ENCODE data around the gene CCDC3.

CCDC3 gene

GRCh38 chr10:12922117-12922900, 79.2 kb downstream of the CCDC3 start:
- DNase-seq (ENCODE audit: low read depth): no peak

DNA sequence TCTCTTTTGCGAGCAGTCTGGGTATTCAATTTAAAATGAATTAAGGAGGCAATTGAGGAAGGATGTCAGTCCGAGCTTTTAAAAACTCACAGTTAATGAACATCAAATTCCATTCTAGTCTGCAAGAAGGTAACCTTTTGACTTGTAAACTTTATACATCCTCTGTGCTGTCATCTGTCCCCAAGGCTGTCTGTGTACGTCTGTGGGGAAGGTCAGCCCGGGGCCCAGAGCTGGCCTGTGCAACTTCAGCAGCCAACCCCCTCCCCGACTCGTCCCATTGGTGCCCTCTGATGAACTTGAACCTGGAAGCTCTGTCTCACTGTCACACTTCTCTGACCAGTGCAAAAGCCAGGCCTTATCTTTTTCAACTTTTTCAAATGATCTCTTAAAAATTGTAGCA, 80.3 kb downstream of the CCDC3 start:
- DNase-seq (ENCODE audit: low read depth): no peak

- no peak for DNase-seq (ENCODE audit: low read depth)
These were observed 81.9 kb downstream of the CCDC3 start for GRCh38 chr10:12919574-12919973.

DNA sequence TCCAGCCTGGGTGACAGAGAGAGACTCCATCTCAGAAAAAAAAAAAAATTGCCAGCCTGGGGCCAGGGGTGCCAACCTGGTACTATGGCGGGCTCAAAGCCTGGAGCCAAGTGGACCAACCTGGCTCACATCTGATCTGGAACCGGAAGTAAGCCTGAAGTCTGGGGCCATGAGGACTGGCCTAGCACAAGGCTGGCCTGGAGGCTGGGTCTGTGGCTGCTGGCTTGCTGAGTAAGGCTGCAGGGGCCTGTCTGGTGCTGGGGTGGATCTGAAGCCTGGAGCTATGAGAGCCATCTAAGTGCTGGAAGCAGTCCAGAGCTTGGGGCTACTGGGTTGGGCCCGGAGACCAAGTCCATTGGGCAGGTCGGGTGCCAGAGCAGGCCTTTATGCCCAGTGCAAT, 84.9 kb downstream of the CCDC3 start:
- no peak for DNase-seq (ENCODE audit: low read depth)

DNA sequence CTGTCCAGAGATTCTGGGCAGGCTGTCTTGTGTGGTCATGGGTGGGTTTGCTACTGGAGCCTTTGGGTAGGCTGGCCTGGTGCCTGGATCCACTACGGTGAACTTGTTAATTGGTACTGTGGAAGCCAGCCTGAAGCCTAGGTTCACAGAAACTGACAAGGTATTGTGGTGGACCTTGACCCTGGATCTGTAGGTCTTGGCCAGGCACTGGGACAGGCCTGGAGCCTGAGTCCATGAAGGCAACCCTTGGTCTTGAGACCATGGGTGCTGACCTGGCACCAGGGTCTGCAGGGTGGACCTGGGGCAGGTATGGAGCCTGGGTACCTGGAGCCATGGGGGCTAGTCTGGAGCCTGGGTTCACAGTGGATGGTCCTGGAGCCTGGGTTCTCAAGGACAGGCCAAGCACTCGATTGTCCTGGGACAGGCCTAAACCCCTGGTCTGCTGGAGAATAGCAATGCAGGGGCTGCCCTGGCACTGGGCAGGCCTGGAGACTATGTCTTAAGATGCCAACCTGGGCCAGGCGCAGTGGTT, 85.8 kb downstream of the CCDC3 start:
- no peak for DNase-seq (ENCODE audit: low read depth)

DNA sequence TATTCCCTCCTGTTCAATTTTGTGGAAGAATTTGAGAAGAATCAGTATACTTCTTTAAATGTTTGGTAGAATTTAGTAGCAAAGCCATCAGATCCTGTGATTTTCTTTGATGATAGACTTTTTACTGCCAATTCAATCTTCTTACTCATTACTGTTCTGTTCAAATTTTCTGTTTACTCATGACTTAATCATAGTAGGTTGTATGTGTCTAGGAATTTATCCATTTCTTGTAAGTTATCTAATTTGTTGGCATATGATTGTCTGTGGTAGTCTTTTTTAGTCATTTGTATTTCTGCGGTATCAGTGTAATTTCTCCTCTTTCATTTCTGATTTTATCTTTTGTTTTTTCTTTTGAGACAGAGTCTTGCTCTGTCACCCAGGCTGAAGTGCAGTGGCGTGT, 87.4 kb downstream of the CCDC3 start:
- no peak for DNase-seq (ENCODE audit: low read depth)

GRCh38 chr10:12911795-12912194, 89.7 kb downstream of the CCDC3 start:
- no peak for DNase-seq (ENCODE audit: low read depth)

- no peak for DNase-seq (ENCODE audit: low read depth)
These were observed 90.7 kb downstream of the CCDC3 start for GRCh38 chr10:12910835-12911234.

- DNase-seq (ENCODE audit: low read depth): no peak
These were observed 91.7 kb downstream of the CCDC3 start for GRCh38 chr10:12909836-12910185.

- DNase-seq (ENCODE audit: low read depth): no peak
These were observed 92.2 kb downstream of the CCDC3 start for GRCh38 chr10:12909182-12909835.

DNA sequence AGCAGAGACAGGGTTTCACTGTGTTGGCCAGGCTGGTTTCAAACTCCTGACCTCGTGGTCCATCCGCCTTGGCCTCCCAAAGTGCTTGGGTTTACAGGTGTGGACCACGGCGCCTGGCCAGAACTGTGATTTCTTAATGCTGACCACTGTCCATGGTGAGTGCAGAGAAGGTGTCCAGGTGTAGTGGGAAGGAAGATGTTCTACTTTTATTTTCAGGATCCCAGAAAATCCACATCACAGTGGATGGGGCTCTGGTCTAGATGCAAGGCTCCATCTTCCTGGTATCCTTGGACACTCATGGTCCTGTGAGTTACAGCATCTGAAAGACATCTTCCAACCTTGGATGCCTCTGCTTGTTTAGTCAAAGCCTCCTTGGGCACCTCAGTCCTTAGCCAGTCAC, 92.7 kb downstream of the CCDC3 start:
- DNase-seq (ENCODE audit: low read depth): no peak

- DNase-seq (ENCODE audit: low read depth): no peak
These were observed 93.9 kb downstream of the CCDC3 start for GRCh38 chr10:12907656-12908055.

DNA sequence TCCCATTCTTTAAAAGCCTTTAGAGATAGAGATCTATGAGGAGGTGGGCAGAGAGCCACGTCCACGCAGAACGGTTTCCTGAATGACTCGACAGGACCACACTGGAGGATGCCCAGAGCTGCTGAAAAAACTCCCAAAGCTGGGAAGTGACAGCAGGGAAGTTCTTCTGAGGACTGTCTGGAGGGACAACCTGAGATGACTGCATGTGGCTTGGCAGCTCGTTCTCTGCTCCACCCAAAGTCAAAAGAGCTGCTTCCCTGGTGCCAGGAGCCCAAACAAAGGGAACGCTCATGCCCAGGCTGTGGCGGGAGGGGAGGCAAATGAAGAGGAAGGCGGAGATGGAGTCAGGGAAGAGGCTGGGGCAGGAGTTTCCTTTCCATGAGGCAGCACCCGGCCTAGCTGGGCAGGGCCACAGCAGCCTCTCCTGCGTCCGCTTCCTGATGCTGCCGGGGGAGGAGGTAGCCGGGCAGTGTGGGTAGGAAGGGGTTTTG, 95.4 kb downstream of the CCDC3 start:
- no peak for DNase-seq (ENCODE audit: low read depth)

DNA sequence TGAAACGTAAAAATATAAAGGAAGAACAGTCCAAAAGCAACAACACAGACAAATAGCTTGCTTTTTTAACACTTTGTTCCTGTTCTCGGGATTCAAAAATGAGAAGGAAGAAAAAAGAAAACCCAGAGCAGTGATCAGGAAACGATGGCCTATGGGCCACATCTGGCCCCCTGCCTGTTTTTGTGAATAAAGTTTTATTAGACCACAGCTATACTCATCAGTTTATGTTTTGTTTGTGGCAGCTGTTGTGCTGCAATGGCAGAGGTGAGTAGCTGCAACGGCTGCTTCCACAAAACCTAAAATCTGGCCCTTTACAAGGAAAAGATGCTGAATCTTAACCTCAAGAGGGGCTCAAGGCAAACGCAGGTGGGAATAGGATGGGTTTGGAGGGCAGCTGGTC, 96.4 kb downstream of the CCDC3 start:
- DNase-seq (ENCODE audit: low read depth): no peak

DNA sequence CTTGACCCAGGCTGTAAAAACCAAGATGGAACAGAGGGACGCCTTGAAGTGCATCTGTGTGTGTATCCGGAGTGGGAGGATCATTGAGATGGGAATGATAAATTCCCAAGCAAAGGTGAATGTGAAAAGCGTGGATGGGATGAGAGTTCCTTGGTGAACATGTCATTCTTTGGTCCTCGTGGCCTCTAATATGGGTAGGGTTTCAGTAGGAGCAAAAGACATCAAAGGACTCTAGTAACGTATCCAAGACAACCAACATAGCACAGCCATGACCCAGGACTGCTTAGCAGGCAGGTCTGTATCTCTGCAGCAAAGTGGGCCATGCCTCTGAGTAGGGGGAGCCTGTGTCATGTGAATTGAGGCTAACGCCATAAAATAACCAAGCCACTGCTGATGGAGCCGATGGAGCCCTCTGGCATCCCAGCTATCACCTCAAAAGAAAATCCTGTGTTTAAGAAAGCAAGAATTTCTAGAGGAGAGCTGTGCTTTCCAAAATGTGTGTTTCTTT, 98.6 kb downstream of the CCDC3 start:
- no peak for DNase-seq (ENCODE audit: low read depth)

DNA sequence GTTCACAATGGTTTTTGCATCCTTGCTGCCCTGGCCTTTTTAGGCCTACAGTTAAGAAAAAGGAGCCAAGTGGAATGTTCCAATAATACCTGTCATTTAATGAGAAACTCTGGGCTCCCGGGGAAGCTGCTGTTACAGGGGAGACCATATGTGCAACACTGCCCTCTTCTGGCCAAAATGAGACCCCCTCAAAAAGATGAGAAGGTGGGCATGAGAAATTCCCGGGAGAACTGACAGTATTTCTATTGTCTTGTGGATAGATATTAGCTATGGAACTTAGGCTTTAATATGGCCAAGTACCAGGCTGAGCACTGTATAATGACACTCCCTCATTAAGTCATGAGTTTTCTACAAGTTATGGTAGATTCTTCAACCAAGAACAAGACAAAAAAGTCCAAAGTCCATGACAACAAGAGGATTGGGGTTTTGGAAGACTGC, 99.4 kb downstream of the CCDC3 start:
- DNase-seq (ENCODE audit: low read depth): no peak

- no peak for DNase-seq (ENCODE audit: low read depth)
These were observed 102.0 kb downstream of the CCDC3 start for GRCh38 chr10:12899546-12899945.

DNA sequence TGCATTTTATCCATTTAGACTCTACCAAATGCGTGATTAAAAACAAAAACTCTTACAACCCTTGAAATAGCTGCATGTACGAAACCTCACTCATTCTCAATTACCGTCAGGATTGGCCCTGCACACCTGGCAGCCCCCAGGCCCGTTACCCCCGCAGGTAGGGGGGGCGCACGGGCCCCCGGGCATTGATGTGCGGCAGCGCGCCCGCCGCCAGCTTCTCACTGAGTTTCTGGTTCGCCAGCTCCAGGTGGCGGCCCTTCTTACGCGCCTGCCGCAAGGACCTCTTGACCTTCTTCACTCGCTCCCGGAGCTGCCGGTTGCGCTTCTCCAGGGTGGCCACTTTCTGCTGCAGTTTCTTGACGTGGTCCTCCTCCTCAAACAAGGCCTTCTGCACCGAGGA, 103.2 kb downstream of the CCDC3 start:
- no peak for DNase-seq (ENCODE audit: low read depth)

DNA sequence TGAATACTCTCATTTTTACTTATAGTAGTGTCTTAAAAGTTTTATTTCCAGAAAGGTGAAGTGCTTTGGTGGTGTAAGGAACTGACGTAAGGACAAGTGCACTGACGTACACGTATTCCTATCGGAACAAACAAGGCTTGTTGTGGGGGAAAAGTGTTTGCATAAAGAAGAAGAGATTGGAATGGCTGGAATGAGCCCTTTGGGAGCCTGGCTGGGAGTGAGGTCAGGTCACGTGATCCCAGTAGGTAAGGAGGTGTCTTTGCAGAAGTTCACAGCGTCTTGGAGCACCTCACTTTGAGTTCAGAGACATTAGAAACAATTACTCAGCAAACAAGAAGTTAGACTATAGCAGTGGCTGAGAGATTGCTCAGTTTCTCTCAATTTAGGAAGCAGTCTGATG, 104.2 kb downstream of the CCDC3 start:
- no peak for DNase-seq (ENCODE audit: low read depth)

DNA sequence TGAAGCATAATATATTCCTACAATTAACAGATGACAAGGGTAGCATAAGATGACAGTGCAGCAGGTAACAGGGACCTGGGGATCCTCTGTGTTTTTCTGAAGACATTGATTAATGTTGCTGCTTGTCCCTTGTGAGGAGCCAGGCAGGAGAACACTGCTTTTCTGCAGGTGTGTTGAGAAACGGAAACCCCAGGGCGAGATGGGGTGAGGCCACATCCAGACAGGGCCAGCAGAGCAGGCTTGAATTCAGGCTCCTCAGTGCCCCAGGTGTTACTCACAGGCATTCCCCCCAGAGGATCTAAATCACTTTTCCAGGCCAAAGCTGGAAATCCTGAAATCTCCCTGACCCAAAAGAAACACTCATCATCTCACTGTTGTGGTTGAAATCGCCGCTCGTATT, 105.3 kb downstream of the CCDC3 start:
- no peak for DNase-seq (ENCODE audit: low read depth)

DNA sequence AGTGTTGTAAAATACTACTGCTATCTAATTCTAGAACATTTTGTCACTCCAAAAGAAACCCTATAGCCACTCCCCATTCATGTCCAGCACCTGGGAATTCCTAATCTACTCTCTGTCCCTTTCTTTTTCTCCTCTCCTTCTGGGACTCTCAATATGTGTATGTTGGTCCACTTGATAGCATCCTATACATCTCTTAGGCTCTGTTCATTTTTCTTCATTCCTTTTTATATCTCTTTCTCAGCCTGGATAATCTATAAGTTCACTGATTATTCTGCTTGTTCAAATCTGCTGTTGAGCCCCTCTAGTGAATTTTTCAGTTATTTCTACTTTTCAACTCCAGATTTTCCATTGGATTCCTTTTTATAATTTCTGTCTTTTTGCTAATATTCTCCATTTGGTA, 108.6 kb downstream of the CCDC3 start:
- DNase-seq (ENCODE audit: low read depth): no peak

DNA sequence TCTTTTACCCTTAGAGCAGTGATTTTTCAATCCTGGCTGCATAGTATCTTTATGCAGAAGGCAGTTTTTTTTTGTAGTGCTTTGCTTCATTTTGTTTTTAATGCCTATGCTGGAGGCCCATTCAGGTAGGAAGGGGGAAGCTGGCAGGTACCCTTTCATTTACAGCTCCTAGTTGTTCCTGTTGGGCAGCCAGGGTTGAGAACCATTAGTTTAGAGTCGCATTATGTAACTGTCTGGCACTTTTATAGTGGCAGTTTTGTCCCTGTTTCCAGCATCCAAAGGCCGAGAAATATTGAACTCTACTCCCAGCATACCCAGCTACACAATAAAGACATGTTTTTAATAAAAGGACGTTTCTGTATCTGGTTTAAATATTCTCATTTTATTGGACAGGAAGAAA, 110.6 kb downstream of the CCDC3 start:
- DNase-seq (ENCODE audit: low read depth): no peak

DNA sequence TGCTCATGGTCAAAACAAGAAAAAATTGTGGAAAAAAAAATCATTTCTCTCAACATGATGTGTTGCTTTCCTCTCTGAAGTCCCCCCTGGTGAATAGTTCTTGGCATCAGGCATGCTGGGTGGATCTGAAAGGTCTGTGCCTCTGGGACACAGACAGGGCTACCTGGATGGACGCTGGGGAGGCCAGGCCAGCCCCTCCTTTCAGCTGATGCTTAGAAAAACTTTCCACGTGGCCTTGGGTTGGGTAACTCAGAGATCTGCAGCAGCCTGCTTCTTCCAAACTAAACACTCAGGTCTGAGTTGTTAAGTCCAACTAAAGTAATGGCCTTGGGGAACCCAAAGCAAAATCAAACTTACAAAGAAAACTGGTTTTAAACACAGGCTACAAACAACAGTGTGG, 113.0 kb downstream of the CCDC3 start:
- no peak for DNase-seq (ENCODE audit: low read depth)
